Tibial nerve (tissue), 4 donors: ENCODE results near the gene KLHL13. TPM values are rescaled to one million over a fixed set of nuclear protein-coding genes. Genes with fewer than 3 reads are reported as not detected.

Experiments
- DNase-seq, 2 donors: peaks; one replicate each; pipeline ENCODE4 v3.0.0-alpha.2; 2019; ENCODE audit warnings: low spot score in 2 of 2
- H3K27ac ChIP-seq, 4 donors: fragments of 200-600 bp; sonication (generic) in 3 of 4; one replicate each; pipeline ENCODE4 v1.5.1; 2017 to 2019; ENCODE audit warnings: mild to moderate bottlenecking in 1 of 4
- H3K27me3 ChIP-seq, 2 donors: fragments of 200-600 bp; sonication (generic) in 1 of 2; one replicate each; pipeline versions ENCODE4 v1.5.1 to v1.6.0; 2017 to 2019
- H3K36me3 ChIP-seq, 3 donors: fragments of 200-600 bp; sonication (generic); one replicate each; pipeline ENCODE4 v1.5.1; 2018 to 2019
- H3K4me1 ChIP-seq, 4 donors: fragments of 200-600 bp; sonication (generic) in 3 of 4; one replicate each; pipeline ENCODE4 v1.5.1; 2017 to 2019
- H3K4me3 ChIP-seq, 4 donors: fragments of 200-600 bp; sonication (generic) in 3 of 4; one replicate each; pipeline ENCODE4 v1.5.1; 2017 to 2019; ENCODE audit warnings: mild to moderate bottlenecking in 1 of 4, moderate library complexity in 1 of 4
- H3K9me3 ChIP-seq, 4 donors: fragments of 200-600 bp; sonication (generic) in 3 of 4; one replicate each; pipeline ENCODE4 v1.5.1; 2017 to 2019
- EP300 ChIP-seq, 2 donors: sonication (generic); formaldehyde crosslinking; IDR thresholded peaks; one replicate each; pipeline ENCODE4 v1.6.1; 2017; ENCODE audit warnings: antibody characterized with exemption in 2 of 2, mild to moderate bottlenecking in 1 of 2
- POLR2A ChIP-seq, 2 donors: fragments of 450-650 bp; IDR thresholded peaks; one replicate each; pipeline ENCODE4 v1.6.1; 2017; ENCODE audit warnings: antibody characterized with exemption in 2 of 2, mild to moderate bottlenecking in 2 of 2, moderate library complexity in 2 of 2
- WGBS, 2 donors: methylation state at CpG; one replicate each; pipeline ENCODE4 v1.1.5; 2018; 5-methylcytosine and 5-hydroxymethylcytosine counted together
- total RNA-seq, 4 donors: library from RNA; depleted of rRNA; stranded (reverse); fragments of >200 nt; gene quantifications; one replicate each; pipeline ENCODE4 v1.1.0, GENCODE V29; 2016
- TF ChIP-seq, protein P1 (sequence below), 5 experiments: fragments of 200-600 bp in 3 of 5; fragments of 450-650 bp in 2 of 5; sonication (generic) in 3 of 5; IDR thresholded peaks; one replicate each; pipeline ENCODE4 v1.5.1; 2016 to 2019; ENCODE audit warnings: antibody characterized with exemption in 5 of 5, mild to moderate bottlenecking in 3 of 5, moderate library complexity in 2 of 5

Gene KLHL13, protein sequence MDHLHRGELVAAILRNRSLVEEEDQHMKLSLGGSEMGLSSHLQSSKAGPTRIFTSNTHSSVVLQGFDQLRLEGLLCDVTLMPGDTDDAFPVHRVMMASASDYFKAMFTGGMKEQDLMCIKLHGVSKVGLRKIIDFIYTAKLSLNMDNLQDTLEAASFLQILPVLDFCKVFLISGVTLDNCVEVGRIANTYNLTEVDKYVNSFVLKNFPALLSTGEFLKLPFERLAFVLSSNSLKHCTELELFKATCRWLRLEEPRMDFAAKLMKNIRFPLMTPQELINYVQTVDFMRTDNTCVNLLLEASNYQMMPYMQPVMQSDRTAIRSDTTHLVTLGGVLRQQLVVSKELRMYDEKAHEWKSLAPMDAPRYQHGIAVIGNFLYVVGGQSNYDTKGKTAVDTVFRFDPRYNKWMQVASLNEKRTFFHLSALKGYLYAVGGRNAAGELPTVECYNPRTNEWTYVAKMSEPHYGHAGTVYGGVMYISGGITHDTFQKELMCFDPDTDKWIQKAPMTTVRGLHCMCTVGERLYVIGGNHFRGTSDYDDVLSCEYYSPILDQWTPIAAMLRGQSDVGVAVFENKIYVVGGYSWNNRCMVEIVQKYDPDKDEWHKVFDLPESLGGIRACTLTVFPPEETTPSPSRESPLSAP
- total RNA-seq: 1 to 10 TPM; 3.0 to 5.9 (median 4.4) TPM

DNA sequence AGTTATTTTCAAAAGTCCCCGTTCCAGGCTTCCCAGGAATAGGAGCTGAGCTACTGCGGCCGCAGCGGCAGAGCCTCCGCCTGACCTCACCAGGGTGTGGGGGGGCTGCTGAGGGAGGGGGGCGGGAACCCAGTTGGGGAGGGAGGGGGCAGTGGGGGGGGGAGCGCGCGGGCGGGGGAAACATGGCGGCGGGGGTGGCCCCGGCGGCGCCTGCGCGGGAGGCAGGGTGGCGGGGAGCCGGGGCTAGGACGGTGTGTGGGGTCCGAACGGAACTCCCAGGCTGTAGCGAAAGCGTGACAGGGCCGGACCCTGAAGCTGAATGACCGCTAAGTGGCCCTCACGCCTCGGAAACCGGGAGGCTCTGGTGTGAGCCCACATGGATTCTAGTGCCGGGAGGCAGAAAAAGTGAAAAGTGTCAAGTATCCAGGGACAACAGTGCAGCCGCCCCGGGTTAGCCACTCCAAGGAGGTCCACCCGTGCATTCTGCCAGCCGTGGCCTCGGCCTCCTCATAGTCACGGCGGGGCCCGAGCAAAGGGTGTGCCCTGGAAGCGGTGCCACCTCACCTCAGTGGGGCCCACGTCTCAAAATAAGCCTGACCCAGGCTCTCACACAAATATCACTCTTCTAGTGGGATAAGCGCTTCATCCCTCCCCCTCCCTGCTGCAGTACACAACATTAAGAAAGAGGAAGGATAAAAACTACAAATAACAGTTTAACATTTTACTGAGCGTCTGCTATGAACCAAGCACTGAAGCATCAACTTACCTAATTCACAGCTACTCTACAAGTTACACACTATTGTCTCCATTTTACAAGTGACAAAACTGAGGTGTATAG is at the start of gene KLHL13:
TSS of gene KLHL13 (minus strand) at position 98 of the 838 bp plus-strand sequence. CDS start 88,337 bp downstream, outside the sequence.
- Histone ChIP-seq H3K36me3 (no peaks in the 10 kb centered on the region), H3K4me3 (peak within 1 kb of the TSS; percentile 49 to 71 (median 58)), H3K9me3 (no peaks in the 10 kb centered on the region), H3K27ac (peak within 1 kb of the TSS; percentile 70 to 87 (median 78)), H3K27me3 (no peaks in the 10 kb centered on the region), H3K4me1 (no peaks in the 10 kb centered on the region)
- TF ChIP-seq EP300 (IDR thresholded peaks at IDR 0.05) (no peak), POLR2A (IDR thresholded peaks at IDR 0.05) (no peak)
- TF ChIP-seq, protein P1, sequence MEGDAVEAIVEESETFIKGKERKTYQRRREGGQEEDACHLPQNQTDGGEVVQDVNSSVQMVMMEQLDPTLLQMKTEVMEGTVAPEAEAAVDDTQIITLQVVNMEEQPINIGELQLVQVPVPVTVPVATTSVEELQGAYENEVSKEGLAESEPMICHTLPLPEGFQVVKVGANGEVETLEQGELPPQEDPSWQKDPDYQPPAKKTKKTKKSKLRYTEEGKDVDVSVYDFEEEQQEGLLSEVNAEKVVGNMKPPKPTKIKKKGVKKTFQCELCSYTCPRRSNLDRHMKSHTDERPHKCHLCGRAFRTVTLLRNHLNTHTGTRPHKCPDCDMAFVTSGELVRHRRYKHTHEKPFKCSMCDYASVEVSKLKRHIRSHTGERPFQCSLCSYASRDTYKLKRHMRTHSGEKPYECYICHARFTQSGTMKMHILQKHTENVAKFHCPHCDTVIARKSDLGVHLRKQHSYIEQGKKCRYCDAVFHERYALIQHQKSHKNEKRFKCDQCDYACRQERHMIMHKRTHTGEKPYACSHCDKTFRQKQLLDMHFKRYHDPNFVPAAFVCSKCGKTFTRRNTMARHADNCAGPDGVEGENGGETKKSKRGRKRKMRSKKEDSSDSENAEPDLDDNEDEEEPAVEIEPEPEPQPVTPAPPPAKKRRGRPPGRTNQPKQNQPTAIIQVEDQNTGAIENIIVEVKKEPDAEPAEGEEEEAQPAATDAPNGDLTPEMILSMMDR (IDR thresholded peaks at IDR 0.05): no peak
- DNase-seq: peak; percentile 5 to 12
- WGBS, 2 donors: 2 to 27% methylated on average over 12 to 37 of the region's 42 CpGs

DNA sequence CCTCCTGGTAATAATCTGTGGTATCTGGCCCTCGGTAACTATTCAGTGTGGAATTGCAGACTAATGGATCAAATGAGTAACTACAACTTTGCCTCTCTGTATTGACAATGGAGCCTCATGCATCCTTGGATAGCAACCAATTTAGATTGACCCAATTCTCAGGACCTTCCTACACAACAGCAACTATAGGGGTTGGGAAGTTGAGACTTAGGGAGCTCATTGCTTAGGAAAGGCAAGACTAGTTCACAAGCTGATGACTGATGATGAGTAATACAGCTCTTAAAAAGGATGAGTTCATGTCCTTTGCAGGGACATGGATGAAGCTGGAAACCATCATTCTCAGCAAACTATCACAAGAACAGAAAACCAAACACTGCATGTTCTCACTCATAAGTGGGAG is 47.5 kb upstream of the KLHL13 start:
- Histone ChIP-seq H3K4me1 (no peaks in the 10 kb centered on the region), H3K4me3 (no peak overlapping the region), H3K27ac (no peak overlapping the region), H3K36me3 (no peaks in the 10 kb centered on the region), H3K27me3 (no peaks in the 10 kb centered on the region), H3K9me3 (no peaks in the 10 kb centered on the region)
- no peak for TF ChIP-seq POLR2A (IDR thresholded peaks at IDR 0.05)
- TF ChIP-seq, protein P1 (IDR thresholded peaks at IDR 0.05): no peak
- no peak for TF ChIP-seq EP300 (IDR thresholded peaks at IDR 0.05)
- DNase-seq: no peak
- WGBS, 2 donors: 54 to 78% methylated on average over 1 of the region's 1 CpG

DNA sequence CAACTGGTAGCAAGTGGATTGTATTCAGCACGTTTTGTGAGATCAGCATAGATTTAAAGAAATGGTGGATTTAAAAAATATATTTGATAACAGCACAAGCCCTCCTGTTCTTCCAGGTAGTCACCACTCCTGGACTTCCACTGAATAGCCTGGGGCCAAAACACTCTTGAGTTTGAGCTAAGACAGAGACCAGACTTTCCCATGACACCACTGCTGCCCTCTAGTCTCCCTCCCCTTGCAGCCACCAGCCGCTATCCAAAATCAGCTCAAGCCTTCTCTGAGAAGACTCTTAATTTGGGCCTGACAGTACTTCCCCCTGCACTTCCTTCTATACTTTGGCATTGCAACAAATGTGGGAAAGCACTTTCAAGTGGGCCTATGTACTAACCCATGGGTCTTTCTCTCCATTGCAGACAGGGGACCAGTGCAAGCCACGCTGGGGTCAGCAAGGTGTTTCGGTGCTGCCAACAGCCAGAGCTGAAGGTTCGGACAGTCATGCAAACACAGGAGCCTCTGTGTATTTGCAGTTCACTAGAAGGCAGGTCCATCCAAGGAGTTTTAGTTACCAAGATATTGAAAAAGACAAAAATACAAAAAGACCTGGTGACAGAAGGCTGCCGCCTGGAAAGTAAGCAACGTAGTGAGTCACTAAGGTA is 40.5 kb upstream of the KLHL13 start:
- WGBS, 2 donors: 79 to 91% methylated on average over 7 of the region's 7 CpGs
- no peak for DNase-seq
- no peaks in the 10 kb centered on the region for H3K9me3 ChIP-seq
- no peak overlapping the region for H3K27ac ChIP-seq
- no peaks in the 10 kb centered on the region for H3K36me3 ChIP-seq
- H3K4me3 ChIP-seq: no peak overlapping the region
- H3K27me3 ChIP-seq: no peaks in the 10 kb centered on the region
- no peaks in the 10 kb centered on the region for H3K4me1 ChIP-seq
- no peak for TF ChIP-seq EP300 (IDR thresholded peaks at IDR 0.05)
- TF ChIP-seq POLR2A (IDR thresholded peaks at IDR 0.05): no peak
- TF ChIP-seq, protein P1 (IDR thresholded peaks at IDR 0.05): no peak

DNA sequence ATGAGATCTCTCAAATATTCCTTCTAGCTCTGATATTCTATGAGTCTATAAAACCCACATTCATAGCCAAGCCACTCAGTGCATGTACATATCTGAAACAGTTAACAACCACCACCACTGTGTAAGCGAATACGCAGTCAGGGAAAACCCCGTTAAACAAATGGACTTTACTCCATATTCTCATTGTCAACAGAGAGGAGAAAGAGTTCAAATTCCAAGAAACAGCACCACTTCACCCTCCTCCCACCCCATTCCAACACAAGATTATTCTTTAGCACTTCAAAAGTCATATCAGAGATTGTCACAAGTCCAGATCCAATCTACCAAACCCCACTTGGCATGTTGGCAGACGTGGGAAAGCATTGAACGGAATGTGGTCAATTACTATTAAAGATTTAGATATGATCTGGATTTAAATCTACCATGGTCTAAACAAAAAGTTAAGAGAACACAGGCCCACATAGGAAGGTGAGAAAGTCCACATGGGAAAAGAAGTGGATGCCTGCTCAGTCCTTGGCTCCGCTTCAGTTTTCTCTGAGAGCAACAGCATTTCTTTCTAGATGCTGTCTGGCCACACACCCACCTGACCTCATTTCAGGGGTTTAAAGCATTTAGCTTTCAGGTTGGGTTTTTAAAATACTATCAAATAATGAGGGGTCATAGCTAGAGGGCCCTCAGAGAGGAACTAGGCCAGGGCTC is 39.8 kb upstream of the KLHL13 start:
- Histone ChIP-seq H3K27me3 (no peaks in the 10 kb centered on the region), H3K27ac (no peak overlapping the region), H3K4me1 (no peaks in the 10 kb centered on the region), H3K9me3 (no peaks in the 10 kb centered on the region), H3K4me3 (no peak overlapping the region), H3K36me3 (no peaks in the 10 kb centered on the region)
- no peak for DNase-seq
- TF ChIP-seq POLR2A (IDR thresholded peaks at IDR 0.05): no peak
- TF ChIP-seq EP300 (IDR thresholded peaks at IDR 0.05): no peak
- TF ChIP-seq, protein P1 (IDR thresholded peaks at IDR 0.05): no peak
- whole genome bisulfite sequencing, 2 donors: 65 to 69% methylated on average over 6 of the region's 6 CpGs
